ENCODE measurements around the gene PACS1. TPM values are rescaled to one million over a fixed set of nuclear protein-coding genes. Genes with fewer than 3 reads are reported as not detected.

The PACS1 gene
- total RNA-seq, 1 donor from 2014 or later: 49.9 TPM

DNA sequence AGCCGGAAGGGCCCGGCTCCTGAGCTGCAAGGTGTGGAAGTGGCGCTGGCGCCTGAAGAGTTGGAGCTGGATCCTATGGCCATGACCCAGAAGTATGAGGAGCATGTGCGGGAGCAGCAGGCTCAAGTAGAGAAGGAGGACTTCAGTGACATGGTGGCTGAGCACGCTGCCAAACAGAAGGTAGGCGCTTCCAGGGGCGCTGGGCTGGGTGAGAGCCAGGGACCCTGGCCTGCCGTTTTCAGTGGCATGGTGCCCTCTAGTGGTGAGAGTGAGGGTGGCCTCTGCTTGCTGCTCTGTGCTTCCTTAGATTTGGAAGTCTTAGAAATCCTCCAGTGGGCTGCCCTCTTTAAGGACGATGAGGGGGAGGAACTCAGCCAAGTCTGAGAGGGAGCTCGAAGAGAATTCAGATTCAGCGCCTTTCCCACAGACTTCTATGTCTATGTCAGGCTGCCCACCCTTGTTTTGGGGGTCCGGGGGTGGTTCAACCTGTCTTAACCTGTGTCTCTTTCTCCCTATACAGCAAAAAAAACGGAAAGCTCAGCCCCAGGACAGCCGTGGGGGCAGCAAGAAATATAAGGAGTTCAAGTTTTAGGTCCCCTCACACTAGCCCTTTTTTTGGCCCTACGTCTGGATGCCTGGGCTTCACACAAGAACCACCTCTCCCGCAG lies 1.8 kb upstream of the PACS1 start:
- no peaks in the 10 kb centered on the region for H3K9me3 Mint-ChIP-seq
- TF ChIP-seq, protein P1, sequence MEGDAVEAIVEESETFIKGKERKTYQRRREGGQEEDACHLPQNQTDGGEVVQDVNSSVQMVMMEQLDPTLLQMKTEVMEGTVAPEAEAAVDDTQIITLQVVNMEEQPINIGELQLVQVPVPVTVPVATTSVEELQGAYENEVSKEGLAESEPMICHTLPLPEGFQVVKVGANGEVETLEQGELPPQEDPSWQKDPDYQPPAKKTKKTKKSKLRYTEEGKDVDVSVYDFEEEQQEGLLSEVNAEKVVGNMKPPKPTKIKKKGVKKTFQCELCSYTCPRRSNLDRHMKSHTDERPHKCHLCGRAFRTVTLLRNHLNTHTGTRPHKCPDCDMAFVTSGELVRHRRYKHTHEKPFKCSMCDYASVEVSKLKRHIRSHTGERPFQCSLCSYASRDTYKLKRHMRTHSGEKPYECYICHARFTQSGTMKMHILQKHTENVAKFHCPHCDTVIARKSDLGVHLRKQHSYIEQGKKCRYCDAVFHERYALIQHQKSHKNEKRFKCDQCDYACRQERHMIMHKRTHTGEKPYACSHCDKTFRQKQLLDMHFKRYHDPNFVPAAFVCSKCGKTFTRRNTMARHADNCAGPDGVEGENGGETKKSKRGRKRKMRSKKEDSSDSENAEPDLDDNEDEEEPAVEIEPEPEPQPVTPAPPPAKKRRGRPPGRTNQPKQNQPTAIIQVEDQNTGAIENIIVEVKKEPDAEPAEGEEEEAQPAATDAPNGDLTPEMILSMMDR (conservative IDR thresholded peaks at IDR 0.05): peak; percentile 93
- no peaks in the 10 kb centered on the region for H3K27me3 Mint-ChIP-seq
- H3K4me1 Mint-ChIP-seq (ENCODE audit: unreplicated experiment): peaks cover 36% of the 10 kb centered on the region
- peak; percentile 84 for DNase-seq (ENCODE audit: extremely low spot score, unreplicated experiment)
- H3K27ac Mint-ChIP-seq: peak overlapping the region; percentile 97
- peaks cover 44% of the 10 kb centered on the region for H3K36me3 Mint-ChIP-seq
- peak overlapping the region; percentile 94 for H3K4me3 Mint-ChIP-seq

DNA sequence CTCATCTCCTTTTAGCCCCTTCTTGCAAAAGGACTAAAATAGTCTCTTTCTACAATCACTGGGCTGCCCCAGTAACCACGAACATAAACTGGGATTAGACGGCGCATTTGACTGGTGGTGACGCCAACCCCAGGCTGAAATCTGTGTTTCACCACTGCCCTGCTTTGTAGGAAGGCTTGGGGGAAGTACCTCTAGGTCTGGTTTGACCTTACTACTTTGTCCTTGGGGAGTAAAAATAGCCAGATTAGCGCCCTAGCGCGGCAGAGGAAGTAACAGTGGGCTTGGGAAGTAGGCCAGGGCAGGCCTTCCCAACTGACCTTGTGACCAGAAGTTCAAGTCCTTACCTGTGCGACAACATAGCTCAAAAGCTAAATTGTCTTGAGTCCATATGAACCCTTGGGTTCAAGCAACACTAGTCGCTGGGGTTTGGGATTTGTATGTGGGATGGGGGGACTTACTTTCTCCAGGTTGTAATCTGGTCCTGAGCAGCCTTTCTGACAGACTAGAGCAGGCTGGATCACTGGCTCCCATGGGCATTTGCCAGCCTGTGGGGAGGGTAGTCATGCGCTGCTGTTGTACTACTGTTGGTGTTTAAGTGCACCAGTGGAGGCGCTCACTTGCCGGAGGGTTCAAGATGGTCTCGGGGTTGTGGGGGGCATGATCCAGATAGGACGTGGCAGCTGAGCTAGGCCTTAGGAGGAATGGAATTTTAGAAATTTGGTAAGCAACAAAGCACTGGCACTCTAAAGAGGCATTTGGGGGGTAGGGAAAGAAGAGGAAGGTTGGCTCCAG lies 953 bp upstream of the PACS1 start:
- Mint-ChIP-seq H3K36me3 (peaks cover 37% of the 10 kb centered on the region), H3K9me3 (no peaks in the 10 kb centered on the region), H3K4me1 (ENCODE audit: unreplicated experiment) (peaks cover 36% of the 10 kb centered on the region), H3K27ac (peak overlapping the region; percentile 97), H3K4me3 (peak overlapping the region; percentile 94), H3K27me3 (no peaks in the 10 kb centered on the region)
- no peak for DNase-seq (ENCODE audit: extremely low spot score, unreplicated experiment)
- TF ChIP-seq, protein P1 (conservative IDR thresholded peaks at IDR 0.05): no peak

DNA sequence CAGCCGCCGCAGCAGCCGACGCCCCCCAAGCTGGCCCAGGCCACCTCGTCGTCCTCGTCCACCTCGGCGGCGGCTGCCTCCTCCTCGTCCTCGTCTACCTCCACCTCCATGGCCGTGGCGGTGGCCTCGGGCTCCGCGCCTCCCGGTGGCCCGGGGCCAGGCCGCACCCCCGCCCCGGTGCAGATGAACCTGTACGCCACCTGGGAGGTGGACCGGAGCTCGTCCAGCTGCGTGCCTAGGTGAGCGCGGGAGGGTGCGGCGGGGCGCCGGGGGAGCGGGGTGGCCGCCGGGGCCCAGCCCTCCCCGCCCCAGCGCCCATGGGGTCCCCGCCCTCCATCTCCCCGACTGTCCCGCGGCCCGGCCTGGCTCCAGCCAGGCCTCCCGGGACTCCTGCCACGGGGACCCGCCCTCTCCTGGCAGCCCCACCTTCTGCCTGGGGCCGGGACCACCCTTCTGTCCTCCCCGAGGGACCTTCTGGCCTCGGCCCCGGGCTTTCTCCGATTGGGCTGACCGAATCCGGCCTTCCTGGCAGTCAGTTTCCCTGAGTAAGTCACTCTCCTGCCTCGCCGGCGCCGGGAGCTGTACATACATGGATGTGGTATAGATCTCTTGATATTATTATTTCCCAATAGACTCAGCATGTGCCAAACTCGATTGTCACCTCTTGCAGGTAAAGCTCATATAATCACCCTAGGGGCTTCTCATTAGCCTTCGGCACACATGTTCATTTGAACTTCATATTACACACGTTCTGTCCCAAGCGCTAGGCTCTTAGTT lies 720 bp downstream of the PACS1 start:
- H3K9me3 Mint-ChIP-seq: no peaks in the 10 kb centered on the region
- no peaks in the 10 kb centered on the region for H3K27me3 Mint-ChIP-seq
- TF ChIP-seq, protein P1 (conservative IDR thresholded peaks at IDR 0.05): no peak
- peak overlapping the region; percentile 88 for H3K27ac Mint-ChIP-seq
- peaks cover 30% of the 10 kb centered on the region for H3K36me3 Mint-ChIP-seq
- peak overlapping the region; percentile 96 for H3K4me3 Mint-ChIP-seq
- no peak for DNase-seq (ENCODE audit: extremely low spot score, unreplicated experiment)
- H3K4me1 Mint-ChIP-seq (ENCODE audit: unreplicated experiment): peaks cover 37% of the 10 kb centered on the region

DNA sequence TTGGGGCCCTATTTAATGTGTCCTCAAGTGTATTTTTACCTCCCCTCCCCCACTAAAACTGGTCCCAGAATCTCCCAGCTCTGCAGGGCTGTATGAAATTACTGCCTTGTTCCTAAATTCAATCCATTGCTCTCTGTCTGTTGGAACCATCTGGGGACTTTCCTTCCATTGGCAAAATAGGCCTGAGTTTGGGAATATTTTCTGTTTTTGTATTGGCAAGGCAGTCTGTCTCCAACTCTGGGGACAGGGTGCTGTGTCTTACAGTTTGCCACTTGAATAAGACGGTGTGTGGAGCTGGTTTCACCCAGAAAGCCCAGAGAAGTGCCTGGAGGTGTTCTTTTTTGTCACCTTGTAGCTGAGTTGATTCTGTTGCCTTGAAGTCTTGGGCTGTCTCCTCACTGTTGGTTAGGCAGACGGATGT lies 1.3 kb downstream of the PACS1 start:
- H3K4me1 Mint-ChIP-seq (ENCODE audit: unreplicated experiment): peaks cover 41% of the 10 kb centered on the region
- no peaks in the 10 kb centered on the region for H3K27me3 Mint-ChIP-seq
- H3K9me3 Mint-ChIP-seq: no peaks in the 10 kb centered on the region
- H3K36me3 Mint-ChIP-seq: peaks cover 33% of the 10 kb centered on the region
- peak overlapping the region; percentile 96 for H3K4me3 Mint-ChIP-seq
- no peak for DNase-seq (ENCODE audit: extremely low spot score, unreplicated experiment)
- TF ChIP-seq, protein P1 (conservative IDR thresholded peaks at IDR 0.05): no peak
- H3K27ac Mint-ChIP-seq: peak overlapping the region; percentile 88

DNA sequence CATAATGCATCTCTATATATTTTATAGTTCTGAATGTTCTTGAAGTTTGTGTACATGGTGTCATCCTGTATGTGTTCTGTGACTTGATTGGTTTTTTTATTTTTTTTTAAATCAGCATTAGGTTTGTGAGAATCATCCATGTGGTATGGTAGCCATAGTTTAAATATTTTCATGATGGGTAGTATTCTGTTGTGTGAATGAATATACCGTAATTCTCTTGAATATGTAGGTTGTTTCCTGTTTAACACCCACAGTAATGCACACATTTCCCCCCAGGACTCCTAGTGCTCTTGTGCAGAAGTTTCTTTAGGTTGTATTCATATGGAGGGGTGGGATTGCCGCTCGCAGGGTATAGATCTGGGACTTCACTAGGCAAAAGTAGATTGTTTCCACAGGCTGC lies 2.0 kb downstream of the PACS1 start:
- H3K27me3 Mint-ChIP-seq: no peaks in the 10 kb centered on the region

More for the DNA sequence above, 2.0 kb downstream of the PACS1 start:
- peak overlapping the region; percentile 88 for H3K27ac Mint-ChIP-seq
- H3K36me3 Mint-ChIP-seq: peaks cover 29% of the 10 kb centered on the region
- TF ChIP-seq, protein P1 (conservative IDR thresholded peaks at IDR 0.05): no peak
- peaks cover 41% of the 10 kb centered on the region for H3K4me1 Mint-ChIP-seq (ENCODE audit: unreplicated experiment)
- H3K4me3 Mint-ChIP-seq: peak overlapping the region; percentile 96
- no peak for DNase-seq (ENCODE audit: extremely low spot score, unreplicated experiment)
- H3K9me3 Mint-ChIP-seq: no peaks in the 10 kb centered on the region
